ENCODE data around the gene ZPBP.

ZPBP gene

GRCh38 chr7:50037086-50037485 lies 56.0 kb downstream of the ZPBP start:
- no peak for DNase-seq

- no peak for DNase-seq
Measured at GRCh38 chr7:50022991-50023390, 70.1 kb downstream of the ZPBP start.

GRCh38 chr7:50022451-50022850 lies 70.6 kb downstream of the ZPBP start:
- DNase-seq = no peak

DNA sequence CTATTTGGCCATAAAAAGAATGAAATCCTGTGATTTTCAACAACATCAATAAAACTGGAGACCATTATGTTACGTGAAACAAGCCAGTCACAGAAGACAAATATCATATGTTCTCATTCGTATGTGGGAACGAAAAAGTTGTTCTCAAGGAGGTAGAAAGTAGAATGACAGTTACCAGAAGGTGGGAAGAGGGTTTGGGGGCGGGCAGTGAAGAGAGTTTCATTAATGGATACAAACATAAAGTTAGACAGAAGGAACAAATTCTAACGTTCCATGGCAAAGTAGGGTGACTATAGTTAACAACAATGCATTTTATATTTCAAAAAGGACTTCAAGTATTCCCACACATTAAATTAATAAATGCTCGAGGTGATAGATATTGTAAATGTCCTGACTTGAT lies 97.4 kb downstream of the ZPBP start:
- no peak for DNase-seq

- no peak for DNase-seq
Measured at GRCh38 chr7:49986191-49986590, 106.9 kb downstream of the ZPBP start.

DNA sequence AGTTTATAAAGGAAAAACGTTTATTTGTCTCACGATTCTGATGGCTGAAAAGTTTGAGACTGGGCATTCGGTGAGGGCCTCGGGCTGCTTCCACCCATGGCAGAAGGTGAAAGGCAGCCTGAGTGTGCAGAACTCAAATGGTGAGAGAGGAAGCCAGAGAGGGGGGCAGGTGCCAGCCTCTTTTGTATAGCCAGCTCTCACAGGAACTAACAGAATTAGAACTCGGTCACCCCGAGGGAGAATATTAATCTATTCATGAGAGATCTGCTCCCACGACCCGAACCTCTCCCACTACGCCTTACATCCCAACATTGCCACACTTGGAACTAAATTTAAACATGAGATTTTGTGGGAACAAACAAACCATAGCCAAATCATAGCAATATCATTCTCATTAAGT lies 112.6 kb downstream of the ZPBP start:
- DNase-seq = no peak

GRCh38 chr7:49976238-49976637 lies 116.8 kb downstream of the ZPBP start:
- no peak for DNase-seq

- no peak for DNase-seq
Measured at GRCh38 chr7:49974035-49974434, 119.0 kb downstream of the ZPBP start.

DNA sequence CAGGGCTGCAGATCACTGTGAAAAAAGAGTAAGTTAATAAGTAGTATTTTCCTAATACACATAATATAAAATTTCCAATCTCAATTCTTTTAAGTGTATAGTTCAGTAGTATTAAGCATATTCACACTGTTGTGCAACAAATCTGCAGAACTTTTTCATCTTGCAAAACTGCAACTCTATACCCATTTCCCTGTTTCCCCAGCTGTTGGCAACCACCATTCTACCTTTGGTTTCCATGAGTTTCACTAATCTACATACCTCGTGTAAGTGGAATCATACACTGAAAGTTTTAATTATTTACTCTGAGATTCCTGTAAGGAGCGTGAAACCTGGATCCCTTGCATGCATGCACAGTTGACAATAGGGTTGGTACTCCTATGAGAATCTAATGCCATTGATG lies 155.4 kb downstream of the ZPBP start:
- no peak for DNase-seq

- DNase-seq = no peak
Measured at GRCh38 chr7:49931627-49932026, 161.4 kb downstream of the ZPBP start.

DNA sequence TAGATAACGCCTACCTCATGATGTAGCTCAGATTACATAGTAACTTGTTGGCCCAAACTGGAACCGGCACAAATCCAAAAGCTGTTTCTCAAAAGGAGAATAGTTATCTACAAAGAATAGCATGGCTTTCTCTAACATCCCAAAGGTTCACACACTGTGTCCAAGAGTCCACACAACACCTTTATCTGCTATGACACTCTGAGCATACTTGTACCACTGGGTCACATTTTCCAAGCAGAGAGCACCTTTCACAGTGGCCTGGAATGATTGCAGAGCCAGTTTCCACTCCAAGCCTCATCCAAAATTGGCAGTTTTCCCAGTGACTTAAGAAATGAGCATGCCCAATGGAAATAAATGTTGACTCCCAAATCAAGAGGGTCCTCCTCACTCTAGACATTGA lies 164.3 kb downstream of the ZPBP start:
- DNase-seq = no peak

DNA sequence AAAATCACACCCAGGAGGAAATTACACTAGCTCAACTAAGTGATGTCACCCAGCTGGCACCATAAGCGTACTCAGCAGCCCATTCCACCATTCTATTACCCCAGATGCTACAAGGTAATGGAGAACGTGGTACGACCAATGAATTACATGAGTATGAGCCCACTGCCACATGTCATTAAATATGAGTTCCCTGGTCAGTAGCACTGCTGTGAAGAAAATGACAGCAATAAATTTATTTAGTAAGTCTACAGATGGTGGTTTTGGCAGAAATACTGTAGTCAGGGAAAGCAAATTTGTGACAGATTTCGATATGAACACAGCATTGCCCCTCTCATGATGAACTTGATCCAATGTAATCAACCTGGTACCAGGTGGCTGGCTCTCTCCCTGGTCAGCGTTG lies 165.4 kb downstream of the ZPBP start:
- DNase-seq = no peak

GRCh38 chr7:49926720-49927119 lies 166.3 kb downstream of the ZPBP start:
- no peak for DNase-seq

DNA sequence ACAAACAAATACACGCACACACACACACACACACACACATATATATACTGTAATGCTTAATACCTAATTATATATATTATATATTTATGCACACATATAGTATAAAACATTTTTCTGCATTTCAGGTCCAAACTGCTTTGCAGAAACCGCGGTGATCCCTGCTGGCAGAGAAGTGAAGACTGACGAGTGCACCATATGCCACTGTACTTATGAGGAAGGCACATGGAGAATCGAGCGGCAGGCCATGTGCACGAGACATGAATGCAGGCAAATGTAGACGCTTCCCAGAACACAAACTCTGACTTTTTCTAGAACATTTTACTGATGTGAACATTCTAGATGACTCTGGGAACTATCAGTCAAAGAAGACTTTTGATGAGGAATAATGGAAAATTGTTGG lies 181.1 kb downstream of the ZPBP start:
- no peak for DNase-seq

DNA sequence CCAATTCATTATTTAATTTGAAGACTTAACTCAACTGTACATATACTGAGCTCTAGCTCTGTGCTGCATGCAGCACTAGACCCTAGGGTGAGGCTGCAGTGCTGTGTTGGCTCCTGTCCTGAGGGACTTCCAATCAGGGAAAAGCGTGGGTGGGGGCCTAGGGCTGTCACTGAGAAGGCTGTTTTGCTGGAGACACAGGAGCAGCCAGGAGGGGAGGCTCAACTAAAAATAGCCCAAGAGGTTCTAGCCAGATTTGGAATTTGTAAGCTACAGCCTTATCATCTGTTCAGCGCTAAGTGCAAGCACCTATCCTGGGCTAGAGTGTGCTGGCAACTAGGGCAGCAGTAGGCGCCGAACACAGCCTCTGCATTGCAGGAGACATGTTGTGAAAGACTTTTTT lies 198.5 kb downstream of the ZPBP start:
- no peak for DNase-seq

GRCh38 chr7:49893131-49893530 lies 199.9 kb downstream of the ZPBP start:
- DNase-seq = no peak

DNA sequence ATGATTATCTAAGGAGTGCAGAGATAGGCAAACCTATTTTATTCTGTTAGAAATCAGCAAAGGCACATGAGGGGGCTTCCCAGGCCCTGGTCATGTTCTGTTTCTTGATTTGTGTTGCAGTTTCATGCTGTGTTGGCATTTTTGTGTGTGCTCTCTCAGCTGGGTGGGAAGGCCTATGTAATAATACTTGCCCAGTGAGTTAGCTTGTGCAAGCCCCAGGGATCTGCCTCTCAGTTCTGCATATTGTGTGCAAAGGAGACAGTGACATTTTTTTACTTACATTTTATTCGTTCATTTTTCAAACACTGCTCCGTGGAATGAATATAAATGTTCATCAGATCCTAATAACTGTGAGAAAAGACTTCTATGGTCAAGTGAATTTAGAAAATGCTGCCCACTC lies 200.6 kb downstream of the ZPBP start:
- DNase-seq = no peak

All from GF-D8 (cell line).